Brain microvascular endothelial cell (primary cell): ENCODE data around the gene APOA4.

Experiments
- DNase-seq: peaks from one replicate; pipeline ENCODE4 v3.0.0-alpha.2; 2020
- H3K27ac ChIP-seq: fragments of 250-450 bp; sonication (Bioruptor Pico); 2 replicates; pipeline ENCODE4 v1.5.1; 2020; ENCODE audit warnings: mild to moderate bottlenecking, moderate library complexity
- H3K27me3 ChIP-seq: fragments of 250-450 bp; sonication (Bioruptor Pico); replicated peaks from 2 replicates; pipeline ENCODE4 v1.5.1; 2020; ENCODE audit warnings: mild to moderate bottlenecking
- H3K36me3 ChIP-seq: fragments of 250-450 bp; sonication (Bioruptor Pico); replicated peaks from 2 replicates; pipeline ENCODE4 v1.5.1; 2020; ENCODE audit warnings: mild to moderate bottlenecking
- H3K4me3 ChIP-seq: 2 replicates; pipeline ENCODE4 v1.5.1; 2011; ENCODE audit warnings: low read depth, mild to moderate bottlenecking, control low read depth, low read length, moderate library complexity
- in situ Hi-C: cut with HindIII; loops from 2 replicates; pipeline ENCODE4 v1.10.0; 2017; ENCODE audit warnings: low sequenced_read_pairs, low pct_ligation_motif_present
- TF ChIP-seq, protein P1 (sequence below): IDR thresholded peaks from 2 replicates; pipeline ENCODE4 v1.5.1; 2011; ENCODE audit warnings: low read depth, mild to moderate bottlenecking, moderate library complexity, low read length, control low read depth, inconsistent platforms; ENCODE audit errors: missing control alignments

APOA4 gene

DNA sequence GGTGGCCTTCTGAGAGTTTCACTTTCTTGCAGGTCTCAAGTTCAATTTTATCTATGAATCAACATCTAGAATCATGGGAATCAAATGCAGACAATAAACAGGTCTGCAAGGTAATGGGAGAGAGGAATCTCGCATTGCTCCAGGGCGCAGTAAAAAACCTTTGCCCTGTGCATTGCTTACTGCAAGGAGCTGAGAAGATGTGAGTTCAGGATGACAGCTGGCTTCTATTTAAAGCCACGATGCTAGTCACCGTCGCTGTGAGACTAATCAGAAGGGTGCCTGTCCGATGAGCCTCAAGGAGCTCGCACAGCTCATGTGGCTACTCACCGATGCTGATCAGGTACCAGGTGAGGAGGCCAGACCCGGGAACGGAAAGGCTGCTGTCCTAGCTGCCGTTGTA is 44.5 kb upstream of the APOA4 start:
- TF ChIP-seq, protein P1, sequence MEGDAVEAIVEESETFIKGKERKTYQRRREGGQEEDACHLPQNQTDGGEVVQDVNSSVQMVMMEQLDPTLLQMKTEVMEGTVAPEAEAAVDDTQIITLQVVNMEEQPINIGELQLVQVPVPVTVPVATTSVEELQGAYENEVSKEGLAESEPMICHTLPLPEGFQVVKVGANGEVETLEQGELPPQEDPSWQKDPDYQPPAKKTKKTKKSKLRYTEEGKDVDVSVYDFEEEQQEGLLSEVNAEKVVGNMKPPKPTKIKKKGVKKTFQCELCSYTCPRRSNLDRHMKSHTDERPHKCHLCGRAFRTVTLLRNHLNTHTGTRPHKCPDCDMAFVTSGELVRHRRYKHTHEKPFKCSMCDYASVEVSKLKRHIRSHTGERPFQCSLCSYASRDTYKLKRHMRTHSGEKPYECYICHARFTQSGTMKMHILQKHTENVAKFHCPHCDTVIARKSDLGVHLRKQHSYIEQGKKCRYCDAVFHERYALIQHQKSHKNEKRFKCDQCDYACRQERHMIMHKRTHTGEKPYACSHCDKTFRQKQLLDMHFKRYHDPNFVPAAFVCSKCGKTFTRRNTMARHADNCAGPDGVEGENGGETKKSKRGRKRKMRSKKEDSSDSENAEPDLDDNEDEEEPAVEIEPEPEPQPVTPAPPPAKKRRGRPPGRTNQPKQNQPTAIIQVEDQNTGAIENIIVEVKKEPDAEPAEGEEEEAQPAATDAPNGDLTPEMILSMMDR, result no peak
- no peak overlapping the region for H3K27ac ChIP-seq
- no peaks in the 10 kb centered on the region for H3K27me3 ChIP-seq
- H3K36me3 ChIP-seq, result no peaks in the 10 kb centered on the region
- H3K4me3 ChIP-seq, result no peak overlapping the region
- DNase-seq, result no peak
- in situ Hi-C loops, result no loop called here

DNA sequence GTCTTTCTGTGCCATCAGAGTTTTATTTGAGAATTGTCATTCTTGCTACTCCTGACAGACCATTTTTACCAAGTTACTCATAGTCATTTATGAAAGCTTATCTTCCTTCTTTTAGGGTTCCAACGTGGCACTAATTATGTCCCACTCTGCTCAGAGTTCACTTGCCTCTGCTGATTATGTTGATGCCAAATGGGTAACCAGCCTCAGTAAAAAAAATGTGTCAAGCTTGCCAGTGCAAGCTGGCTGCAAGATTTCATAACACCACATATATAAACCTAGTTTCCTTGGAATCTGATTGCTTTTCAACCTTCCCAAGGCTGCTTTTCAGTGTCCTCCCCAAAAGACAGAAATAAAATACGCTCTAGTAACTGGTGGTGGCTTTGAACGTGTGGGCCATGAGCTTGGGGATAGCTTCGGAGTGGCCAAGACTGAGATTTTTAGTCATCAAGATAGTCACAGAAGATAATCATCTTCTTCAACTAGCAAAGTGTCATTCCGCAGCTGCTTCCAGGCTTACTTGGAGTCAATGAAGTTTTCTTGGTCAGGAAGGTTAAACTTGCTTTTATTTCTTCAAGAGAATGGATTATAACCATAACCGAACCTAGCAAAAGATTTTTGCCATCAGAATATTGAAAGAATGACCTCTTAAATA is 43.8 kb upstream of the APOA4 start:
- H3K27me3 ChIP-seq, result no peaks in the 10 kb centered on the region
- H3K4me3 ChIP-seq, result no peak overlapping the region
- no peaks in the 10 kb centered on the region for H3K36me3 ChIP-seq
- TF ChIP-seq, protein P1, result no peak
- no peak overlapping the region for H3K27ac ChIP-seq
- DNase-seq, result no peak
- in situ Hi-C loops, result no loop called here

DNA sequence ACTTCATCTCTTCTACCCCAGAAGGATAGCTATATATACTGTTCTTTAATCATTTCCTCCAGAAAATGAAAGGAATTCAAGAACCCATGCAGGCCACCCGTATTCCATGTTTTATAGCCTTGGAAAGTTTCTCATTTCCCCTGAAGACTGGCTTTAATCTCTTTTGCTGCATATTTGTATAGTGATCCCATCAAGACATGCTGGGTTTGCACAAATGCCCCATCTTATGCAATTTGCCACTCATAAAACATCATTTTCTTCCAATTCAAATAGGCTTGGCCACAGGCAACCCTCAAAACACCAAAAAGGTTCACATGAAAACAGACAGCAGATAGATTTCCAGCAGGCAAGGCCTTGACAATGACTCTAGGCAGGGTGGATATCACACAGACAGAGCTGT is 42.6 kb upstream of the APOA4 start:
- TF ChIP-seq, protein P1, result no peak
- DNase-seq, result no peak
- H3K4me3 ChIP-seq, result no peak overlapping the region
- H3K27ac ChIP-seq, result no peak overlapping the region
- H3K27me3 ChIP-seq, result no peaks in the 10 kb centered on the region
- peaks cover 2% of the 10 kb centered on the region for H3K36me3 ChIP-seq
- in situ Hi-C loops, result no loop called here

DNA sequence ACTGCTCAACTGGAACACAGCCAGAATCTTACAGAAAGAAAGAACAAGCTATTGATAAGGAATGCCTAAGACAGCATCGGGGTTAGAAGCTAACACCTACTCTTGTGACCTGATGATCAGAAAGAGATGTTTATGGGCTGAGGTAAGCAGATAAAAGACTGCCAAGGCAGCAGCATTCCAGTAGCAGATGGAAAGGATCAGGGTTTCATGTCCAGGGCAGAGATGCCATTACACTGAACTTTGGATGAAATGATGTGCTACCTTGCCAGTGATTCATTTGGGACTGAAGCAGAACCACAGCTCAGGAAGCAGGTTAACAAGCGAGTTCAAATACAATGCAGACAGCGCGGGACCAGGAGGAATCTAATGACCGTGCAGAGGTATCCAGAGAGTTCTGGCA is 41.4 kb upstream of the APOA4 start:
- peaks cover 3% of the 10 kb centered on the region for H3K36me3 ChIP-seq
- in situ Hi-C loops, result no loop called here

DNA sequence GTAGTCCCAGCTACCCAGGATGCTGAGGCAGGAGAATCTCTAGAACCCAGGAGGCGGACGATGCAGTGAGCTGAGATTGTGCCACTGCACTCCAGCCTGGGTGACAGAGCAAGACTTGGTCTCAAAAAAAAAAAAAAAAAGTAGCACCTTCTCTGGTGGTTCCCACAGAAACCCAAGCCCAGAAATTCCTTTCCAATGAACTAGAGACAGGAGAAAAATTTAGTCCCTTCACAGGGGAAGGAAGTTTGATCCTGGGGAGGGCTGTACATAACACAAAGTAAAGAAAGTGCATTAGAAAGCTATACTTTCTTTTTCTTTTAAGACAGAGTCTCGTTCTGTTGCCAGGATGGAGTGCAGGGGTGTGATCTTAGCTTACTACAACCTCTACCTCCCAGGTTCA is 39.8 kb upstream of the APOA4 start:
- H3K27ac ChIP-seq, result no peak overlapping the region

More for the DNA sequence above, 41.4 kb upstream of the APOA4 start:
- Histone ChIP-seq H3K4me3 (no peak overlapping the region), H3K27ac (no peak overlapping the region), H3K27me3 (no peaks in the 10 kb centered on the region)
- no peak for DNase-seq
- TF ChIP-seq, protein P1, result no peak

DNA sequence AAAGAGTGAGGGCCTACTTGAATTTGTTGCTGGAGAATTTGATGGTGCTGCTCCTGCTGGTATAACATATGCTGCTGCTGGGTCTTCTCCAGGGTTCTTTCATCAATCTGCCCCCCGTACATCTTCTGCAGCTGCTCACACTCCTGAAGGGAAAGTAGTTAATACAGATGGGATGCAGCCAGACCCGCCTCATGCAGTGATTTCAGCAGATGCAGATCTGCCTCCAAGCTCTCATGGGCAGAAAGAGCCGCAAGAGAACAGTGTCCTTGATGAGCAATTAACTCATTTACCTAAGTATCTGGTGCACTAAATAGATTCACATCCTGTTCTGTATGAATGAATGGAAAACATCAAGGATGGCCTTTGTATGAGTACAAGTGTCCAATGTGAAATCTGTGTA is 39.1 kb upstream of the APOA4 start:
- no peak for DNase-seq
- TF ChIP-seq, protein P1, result no peak
- Histone ChIP-seq H3K27ac (no peak overlapping the region), H3K36me3 (peaks cover 3% of the 10 kb centered on the region), H3K27me3 (no peaks in the 10 kb centered on the region), H3K4me3 (no peak overlapping the region)
- in situ Hi-C loops, result no loop called here

More for the DNA sequence above, 39.8 kb upstream of the APOA4 start:
- no peaks in the 10 kb centered on the region for H3K27me3 ChIP-seq
- H3K4me3 ChIP-seq, result no peak overlapping the region
- DNase-seq, result no peak
- peaks cover 3% of the 10 kb centered on the region for H3K36me3 ChIP-seq
- in situ Hi-C loops, result no loop called here
- TF ChIP-seq, protein P1, result no peak
